KBM-7 (cell line): Measurements from ENCODE around the gene CLCN6.

ENCODE experiments used
- DNase-seq: peaks from one replicate; pipeline ENCODE4 v3.0.0-alpha.2; 2015
- in situ Hi-C: fragments of 300-500 bp; cut with MboI; formaldehyde crosslinking; loops from 2 replicates; pipeline ENCODE4 v1.14.3; 2020; ENCODE audit warnings: low sequenced_read_pairs, low pct_unique_long_range_greater_than_20kb, mixed read lengths

The CLCN6 gene

DNA sequence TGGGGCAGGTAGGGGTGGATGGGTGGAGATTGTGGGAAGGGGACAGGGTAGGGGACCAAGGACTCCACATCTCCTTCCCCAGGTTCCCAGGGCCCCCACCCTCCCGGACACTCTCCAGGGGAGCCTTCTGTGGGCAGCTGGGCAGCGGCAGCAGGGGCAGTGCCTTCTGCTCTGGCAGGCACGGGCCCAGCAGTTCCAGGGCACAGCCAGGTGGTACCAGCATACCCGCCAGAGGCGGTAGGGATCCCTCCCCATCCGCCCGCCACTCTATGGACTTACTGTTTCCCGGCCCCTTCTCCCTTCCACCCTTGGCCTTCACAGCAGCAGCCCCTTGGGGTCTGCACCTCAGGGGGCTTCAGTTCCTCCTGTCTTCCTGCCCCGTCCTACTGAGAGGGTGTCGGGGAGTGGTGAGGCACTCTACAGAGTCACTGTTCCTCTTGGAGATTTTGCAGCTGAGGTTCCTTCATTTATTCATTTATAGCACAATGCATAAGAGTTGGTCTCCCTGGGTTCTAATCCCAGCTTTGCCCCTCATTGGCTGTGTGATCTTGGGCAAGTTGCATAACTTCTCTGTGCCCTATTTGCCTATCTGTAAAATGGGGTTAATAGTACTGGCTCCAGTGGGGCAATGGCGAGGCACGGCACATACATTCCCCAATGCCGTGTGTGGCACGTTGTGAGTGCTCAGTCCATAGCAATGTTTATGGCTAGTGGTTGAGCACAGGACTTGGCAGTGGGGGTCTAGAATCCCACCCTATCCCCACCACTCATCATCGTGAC lies 27.0 kb upstream of the CLCN6 start:
- in situ Hi-C loops, result no loop called here
- no peak for DNase-seq

DNA sequence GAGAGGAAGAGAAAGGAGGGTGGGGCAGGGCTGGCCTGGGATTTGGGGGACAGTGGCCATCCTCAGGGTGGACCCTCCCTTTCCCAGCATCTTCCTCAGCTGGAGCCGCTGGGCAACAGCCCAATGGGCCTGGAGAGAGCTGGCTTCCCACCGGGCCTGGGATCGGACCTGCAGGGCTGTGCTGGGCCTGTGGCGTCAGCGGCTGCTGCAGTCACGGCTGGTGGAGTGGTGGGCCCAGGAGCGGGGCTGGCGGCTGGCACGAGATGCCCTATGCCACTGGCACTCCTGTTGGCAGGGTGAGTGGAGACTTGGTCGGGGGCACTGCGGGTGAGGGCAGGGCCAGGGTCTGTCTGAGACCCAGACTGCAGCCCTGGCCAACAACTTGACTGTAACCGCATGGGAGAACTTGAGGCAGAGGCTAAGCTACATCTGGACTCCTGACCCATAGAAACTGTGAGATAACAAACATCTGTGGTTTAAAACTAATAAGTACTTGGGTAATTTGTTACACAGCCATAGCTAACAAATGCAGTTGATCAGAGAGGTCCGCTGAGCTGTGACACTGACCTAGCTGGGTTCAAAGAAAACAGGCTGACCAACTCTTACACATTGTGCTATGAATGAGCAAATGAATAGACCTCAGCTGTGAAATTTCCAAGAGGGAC lies 26.1 kb upstream of the CLCN6 start:
- DNase-seq, result no peak
- in situ Hi-C loops, result no loop called here

DNA sequence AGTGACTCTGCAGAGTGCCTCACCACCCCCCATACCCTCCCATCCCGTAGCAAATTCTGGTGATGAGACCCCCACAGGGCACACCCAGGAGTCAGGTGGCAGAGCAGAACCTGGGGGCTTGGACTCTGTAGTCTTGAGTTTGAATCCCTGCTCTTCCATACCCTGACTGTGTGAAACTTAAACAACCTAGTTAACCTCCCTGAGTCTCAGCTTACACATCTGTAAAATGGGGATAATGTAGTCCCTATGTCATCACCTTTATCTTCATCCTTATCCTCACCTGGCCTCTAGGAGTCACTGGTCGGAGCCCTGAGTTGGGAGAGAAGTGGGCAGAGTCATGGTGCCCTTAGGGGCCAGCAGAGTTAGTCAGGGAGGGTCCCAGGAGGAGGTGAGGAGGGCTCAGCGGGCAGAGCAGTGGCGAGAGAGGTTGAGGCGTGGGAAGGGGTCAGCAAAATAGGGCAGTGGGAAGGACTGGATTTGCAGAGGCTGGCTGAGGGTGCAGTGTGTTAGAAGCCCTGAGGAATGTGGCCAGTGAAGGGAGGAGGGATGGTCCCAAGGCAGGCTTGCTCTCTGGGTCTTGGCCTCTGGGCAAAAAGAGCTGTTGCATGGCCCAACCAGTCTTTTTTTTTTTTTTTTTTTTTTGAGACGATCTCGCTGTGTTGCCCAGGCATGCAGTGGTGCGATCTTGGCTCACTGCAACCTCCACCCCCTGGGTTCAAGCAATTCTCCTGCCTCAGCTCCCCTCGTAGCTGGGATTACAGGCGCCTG lies 25.4 kb upstream of the CLCN6 start:
- in situ Hi-C loops, result no loop called here
- DNase-seq, result no peak

DNA sequence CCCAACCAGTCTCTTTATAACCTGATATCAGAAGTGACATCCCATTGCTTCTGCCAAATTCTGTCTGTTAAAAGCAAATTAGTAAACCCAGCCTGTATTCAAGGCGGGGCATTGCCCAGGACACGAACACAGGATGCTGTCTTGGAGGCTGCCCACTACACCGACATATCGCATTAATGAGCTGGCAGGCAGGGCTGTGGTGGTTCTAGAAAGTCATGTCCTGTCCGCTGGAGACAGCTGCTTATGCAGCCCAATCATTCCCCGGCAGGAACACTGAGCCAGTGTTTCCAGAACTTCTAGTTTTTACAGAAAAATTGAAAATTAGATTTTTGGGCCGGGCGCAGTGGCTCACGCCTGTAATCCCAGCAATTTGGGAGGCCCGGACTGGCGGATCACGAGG lies 24.7 kb upstream of the CLCN6 start:
- in situ Hi-C loops, result no loop called here
- no peak for DNase-seq

DNA sequence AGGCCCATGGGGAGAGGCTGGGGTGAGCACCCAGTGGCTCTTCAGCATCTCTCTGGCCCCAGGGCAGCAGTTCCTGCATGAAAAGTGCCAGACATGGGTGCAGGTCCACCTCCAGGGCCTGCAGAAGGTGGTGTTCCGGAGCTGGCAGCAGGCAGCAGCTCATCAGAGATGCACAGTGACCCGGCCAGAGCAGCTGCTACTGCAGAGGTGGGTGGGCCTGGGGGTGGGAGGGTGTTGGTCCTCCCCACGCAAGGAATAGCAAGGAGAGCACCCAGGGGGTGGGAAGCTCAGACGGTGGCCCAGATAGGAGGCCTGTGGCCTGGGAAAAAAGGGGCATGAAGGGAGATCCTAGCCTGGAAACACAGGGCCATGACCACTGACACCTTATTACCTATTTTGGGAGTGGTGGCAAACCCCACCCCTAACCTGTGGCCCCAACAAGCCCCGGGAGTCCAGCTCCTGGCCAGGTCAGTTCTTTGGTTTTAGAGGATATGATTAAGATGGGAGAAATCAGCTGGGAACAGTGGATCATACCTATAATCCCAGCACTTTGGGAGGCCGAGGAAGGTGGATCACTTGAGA lies 23.8 kb upstream of the CLCN6 start:
- DNase-seq, result no peak
- in situ Hi-C loops, result no loop called here

DNA sequence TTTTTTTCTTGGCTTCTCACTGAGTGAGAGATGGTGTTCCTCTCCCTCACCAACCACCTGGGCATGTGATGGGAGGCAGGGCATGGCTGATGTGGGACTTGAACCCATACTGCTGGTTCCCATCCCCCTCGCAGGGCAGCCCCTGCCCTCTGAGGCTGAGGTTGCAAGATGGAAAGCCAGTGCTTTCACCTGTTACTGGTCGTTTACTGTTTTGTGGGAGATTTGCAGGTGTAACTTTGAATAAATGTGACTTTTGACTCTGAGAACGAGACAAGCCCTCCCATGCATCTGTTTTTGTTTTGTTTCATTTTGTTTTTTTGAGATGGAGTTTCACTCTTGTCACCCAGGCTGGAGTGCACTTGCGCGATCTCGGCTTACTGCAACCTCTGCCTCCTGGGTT lies 22.4 kb upstream of the CLCN6 start:
- in situ Hi-C loops, result no loop called here
- no peak for DNase-seq

DNA sequence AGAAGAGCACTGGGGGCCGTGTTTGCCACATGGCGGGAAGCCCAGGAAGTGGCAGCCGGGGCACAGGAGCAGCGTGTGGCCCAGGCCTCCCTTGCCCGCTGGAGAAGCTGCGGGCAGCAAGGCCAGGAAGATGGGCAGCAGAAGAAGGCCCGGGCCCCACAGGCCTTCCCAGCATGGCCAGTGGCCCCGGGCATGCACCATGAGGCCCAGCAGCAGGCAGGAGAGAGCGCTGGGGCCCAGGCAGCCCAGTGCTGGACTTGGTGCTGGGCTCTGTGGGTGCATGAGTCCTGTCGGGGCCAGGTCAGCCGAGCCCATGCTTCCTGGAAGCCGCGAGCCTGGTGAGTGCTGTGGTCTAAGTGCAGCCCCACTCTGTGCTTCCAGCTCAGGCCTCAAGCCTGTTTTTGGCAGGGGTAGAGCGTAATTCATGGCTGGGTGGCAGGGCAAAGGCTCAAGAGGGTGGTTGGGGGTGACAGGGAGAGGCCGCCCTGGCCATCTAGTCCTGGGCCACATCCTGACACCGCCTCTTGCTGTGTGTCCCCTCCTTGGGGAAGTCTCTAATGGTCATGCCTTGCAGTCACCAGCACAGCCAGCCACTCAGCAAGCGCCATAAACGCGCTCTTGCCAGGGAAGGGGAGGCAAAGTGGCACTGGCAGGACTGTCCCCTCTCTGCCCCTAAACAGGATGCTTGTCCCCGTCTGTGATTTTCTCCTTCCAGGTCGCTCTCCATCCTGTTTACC lies 21.6 kb upstream of the CLCN6 start:
- in situ Hi-C loops, result no loop called here
- DNase-seq, result no peak

DNA sequence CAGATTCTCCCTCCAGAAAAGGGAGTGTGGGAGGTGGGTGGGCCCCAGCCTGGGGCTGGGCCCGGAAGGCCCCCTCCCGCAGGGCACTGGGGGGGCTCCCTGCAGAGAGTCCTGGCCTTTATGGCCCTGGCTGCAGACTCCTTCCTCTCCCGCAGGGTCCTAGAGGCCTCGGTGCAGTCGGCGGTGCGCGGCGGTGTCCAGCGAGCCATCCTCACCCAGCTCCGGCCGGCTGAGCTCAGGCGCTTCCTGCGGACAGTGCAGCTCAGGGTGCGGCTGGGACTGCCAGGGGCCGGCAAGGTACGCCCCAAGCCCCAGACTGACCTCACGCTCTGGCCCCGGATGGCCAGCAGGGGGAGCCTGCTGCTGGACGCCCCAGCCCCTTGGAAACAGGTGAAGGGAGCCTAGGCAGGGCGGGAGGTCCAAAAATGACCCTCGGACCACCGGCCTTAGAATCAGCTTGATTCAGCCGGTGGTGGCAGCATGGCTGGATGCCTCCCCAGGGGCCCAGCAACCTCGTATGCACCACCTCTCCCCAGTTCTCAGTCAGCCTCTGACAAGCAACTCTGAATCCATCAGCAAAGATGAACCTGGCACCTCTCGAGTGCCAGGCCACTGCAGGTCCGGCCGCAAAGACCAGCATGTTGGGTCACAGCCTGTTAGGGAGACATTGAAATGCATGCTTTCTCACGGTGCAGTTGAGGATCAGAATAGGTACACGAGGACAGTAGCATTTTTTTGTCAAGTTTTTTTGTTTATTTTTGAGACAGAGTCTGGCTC lies 20.8 kb upstream of the CLCN6 start:
- peak; percentile 19 for DNase-seq
- in situ Hi-C loops, result no loop called here

DNA sequence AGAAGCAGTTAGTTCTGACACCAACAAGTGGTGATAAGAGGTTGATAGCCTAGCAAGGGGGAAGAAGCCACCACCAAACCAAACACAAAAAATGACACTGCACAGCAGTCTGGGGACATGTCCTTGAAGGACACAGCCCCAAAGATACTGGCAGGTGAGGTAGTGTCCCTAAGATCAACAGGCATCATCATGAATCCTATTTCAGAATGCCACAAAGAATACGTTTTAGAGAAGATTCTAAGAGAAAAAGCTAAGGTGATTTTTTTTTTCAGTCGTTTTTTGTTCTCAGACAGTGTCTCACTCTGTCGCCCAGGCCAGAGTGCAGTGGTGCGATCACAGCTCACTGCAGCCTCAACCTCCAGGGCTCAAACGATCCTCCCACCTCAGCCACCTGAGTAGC lies 19.8 kb upstream of the CLCN6 start:
- in situ Hi-C loops, result no loop called here
- no peak for DNase-seq

DNA sequence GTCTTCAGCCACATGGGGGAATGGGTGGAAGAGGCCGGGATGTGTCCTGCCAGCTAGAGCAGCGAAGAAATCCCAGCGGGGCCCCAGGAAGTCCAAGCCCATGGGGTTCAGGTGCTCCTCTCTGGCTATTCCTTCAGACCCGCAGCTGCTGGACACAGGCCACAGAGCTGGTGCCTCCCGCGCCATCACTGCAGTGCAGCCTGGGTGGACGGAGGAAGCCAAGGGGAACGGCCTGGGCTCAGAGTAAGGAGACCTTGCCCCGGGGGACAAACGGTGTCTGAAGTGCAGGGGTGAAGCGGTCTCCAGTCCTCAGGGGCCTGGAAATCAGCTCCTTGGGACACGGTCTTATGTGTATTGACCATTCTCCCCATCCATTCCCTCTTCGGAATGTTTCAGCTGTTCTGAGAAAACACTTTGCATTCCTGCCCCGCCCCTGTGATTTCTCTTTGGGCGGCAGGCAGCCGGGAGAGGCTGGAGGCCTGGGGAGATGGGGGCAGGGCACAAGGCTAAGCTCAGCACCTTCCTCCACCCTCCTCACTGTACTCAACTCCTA lies 18.7 kb upstream of the CLCN6 start:
- in situ Hi-C loops, result no loop called here
- DNase-seq, result no peak

DNA sequence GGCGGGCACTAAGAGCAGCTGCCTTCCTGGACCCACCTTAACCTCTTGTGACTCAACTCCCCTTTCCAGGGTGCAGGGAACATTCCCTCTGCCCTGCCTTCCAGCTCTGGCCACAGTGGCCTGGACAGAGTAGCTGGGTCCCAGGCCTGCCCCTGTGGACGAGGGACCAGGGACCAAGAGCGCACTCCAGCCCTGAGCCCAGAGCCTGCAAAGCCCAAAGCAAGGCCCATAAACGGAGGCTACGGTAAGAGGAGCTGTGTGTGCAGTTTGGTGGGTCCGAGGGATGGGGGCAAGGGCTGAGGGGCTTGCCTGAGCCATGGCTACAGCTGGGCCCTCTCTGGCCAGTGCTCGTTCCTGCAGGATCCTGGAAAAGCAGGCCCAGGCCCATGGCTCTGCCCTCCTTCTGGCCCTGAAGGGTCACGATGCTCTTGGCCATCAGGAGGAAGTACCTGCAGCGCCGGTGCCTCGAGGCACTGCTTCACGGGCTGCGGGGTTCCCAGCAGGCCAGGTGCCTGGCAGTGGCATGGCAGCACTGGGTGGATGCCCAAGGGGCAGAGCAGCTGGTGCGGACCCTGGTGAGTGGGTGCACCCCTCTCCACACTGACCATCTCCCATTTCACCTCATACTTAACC lies 18.1 kb upstream of the CLCN6 start:
- in situ Hi-C loops, result no loop called here

DNA sequence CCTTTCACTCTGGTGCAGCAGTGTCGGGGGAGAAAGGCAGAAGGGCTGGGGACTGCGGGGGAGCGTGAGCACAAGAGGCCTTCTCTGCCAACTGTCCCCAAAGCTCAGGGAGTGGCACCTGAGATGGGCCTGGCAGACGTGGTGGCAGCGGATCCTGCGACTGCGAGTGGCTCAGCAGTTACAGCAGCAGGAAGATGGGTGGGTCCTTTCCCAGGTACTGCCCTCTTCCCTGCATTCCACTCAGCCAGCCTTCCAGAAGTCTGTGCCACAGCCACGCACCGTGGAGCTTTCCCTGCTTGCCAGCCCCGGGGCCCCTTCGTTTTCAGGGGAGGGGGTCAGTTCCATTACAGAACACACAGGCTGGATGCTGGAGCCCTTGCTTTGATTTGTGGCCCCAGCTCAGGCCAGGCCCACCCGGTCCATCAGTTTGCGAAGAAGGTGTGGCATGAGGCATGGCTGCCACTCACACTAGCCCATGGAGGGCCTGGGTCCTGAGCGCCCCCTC lies 17.4 kb upstream of the CLCN6 start:
- in situ Hi-C loops, result no loop called here
- DNase-seq, result no peak

More for the DNA sequence above, 18.1 kb upstream of the CLCN6 start:
- DNase-seq, result no peak

DNA sequence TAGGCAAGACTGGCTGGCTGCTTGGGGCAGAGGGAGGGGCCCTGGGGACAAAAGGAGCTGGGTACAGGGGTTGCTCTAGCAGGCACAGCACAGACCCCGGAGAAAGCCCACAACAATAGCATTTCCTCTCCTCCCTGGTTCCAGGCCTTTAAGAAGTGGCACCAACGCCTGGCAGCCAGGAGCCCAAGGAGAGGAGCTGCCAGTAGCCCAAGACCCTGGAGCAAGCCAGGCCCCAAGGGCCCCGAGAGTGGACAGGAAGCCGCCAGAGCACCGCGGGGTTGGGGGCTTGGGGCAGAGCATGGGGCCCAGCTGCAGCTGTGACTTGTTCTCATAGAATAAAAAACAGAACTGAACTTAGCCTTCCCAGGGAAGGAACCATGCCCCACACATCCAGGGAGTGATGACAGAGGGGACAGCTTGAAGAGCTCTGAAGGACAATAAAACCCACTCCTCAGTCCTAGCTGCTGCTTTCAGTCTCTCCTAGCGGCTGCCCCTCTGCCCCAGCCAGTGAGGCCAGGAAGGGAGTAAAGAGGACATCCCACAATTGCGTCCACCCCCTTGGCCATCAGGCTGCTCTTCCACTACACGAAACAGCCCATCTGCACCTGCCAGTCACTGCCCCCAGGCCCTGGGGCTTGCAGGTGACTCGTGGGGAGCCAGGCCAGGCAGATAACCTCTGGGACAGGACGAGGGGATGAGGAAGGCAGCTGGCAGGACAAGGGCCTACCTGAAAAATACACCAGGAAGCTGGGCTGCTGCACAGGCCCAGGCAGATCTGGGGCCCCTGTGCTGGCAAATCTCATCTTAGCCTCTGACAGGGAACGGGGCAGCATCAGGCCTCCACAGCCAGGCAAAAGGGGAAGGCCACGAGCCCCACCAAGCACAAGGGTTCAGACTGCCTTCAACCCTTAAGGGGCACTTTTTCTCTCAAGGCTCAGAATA lies 16.6 kb upstream of the CLCN6 start:
- in situ Hi-C loops, result no loop called here
- DNase-seq, result no peak

DNA sequence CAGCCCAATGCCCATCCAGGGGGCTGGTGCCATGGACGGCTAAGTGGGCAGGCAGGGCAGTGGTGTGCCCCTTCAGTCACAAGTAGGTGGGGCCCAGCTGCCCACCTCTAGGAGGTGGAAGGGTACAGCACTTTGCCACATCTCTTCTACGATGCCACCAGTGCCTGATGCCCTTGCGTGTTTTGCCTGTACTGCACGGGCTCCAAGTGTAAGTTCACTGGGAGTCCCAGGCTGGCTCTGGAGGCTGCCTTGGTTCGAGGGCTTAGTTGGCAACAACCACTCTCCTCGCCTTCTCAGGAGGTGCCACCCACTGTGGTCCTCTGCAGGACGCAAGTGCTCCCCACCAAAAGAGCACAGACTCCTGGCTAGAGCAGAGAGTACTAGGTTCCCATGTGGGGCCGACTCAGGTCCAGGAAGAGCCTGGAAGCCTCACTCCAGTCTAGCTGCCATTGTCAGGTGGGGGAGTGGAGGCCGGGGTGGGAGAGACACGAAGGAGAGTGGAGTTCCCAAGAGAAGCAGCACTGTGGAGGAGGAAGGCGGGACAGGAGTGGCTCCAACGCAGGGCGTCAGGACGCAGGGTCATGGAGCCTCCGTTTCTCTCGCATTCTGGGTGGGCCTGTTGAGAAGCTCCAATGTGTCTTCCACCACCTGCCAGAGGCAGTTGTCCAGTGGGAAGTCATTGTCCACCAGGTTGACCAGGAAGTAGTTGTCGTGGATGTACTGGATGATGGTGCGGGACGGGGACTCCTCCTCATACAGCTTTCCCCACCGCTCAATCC lies 15.7 kb upstream of the CLCN6 start:
- DNase-seq, result no peak
- in situ Hi-C loops, result no loop called here

DNA sequence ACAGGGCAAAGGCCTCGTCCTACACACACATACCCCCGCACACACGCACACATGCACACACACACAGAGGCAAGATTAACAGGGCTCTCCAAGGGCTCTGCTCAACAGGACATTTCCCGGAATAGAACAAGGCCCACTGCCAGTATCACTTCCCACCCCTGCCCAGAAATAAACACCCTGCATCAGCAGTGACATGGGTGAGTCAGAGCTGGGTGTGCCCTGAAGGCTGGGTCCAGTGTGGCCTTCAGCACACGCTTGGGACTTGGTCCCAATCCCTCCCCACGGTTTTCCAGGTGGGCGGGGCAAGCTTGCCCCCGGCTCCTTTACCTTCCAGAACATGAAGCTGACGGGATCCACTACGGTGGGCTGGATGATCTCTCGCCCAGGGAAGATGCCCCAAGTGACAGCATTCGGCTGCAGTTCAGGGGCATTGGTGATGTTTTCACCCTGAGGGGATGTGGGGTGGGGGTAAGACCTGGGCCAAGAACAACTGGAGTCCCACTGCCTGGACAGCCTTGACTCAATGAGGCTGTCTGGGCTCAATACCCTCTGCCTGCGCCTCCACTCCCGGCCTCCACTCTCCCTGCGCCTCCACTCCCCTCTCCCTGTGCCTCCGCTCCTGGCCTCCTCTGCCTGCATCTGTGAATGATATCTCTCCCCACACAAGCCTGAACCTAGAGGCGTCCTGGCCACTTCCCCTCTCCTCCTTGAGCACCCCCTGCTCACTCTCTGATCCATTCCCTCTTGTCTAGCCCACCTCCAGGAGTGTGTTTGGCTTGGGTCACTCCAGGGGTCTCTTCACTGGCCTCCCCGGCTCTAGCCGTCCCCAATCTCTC lies 14.9 kb upstream of the CLCN6 start:
- in situ Hi-C loops, result no loop called here
- no peak for DNase-seq
